NCI-H2227 (cell line): ENCODE data around the gene CRYGN.
A peak's percentile ranks its signal among the peaks of the same experiment; 100 is the strongest.

ENCODE experiments used
- DNase-seq: peaks from one replicate; lab custom pipeline; 2025; ENCODE audit not compliant: unreplicated experiment; lab: John Stamatoyannopoulos, UW

The CRYGN gene

DNA sequence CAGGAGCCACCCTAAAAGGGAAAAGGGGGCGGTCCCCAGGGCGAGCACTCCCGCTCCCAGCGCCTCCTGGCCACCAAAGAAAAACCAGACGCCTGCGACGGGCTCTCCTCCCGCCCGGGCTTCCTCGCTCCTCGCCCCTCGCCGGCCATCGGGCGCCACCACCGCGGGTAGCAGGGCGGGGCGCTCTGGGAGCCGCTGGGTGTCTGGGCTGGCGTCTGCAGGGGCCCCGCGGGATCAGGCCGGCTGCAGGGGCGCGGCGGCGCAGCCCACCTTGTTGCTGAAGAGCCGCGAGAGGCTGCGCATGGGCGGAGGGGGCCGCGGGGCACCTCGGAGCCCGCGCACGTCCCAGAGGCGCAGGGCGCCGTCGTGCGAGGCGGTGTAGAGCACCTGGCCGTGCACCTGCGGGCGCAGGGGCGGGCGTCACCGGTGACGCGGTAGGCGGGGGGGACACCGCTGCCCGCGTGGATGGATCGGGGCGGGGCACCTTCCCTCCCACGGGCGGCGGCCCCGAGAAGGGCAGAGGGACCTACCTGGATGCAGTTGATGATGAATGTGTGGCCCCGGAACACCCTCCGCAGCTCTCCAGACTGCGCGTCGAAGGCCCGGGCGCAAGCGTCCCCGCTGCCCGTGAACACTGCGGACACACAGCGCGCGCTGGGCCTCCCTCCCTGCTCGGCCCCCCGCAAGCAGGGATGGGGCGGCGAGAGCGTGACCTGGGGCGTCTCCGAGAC lies 58.4 kb downstream of the CRYGN start:
- DNase-seq: peak; percentile 28

- no peak for DNase-seq
These were observed 58.9 kb downstream of the CRYGN start for GRCh38 chr7:151381098-151381347.

DNA sequence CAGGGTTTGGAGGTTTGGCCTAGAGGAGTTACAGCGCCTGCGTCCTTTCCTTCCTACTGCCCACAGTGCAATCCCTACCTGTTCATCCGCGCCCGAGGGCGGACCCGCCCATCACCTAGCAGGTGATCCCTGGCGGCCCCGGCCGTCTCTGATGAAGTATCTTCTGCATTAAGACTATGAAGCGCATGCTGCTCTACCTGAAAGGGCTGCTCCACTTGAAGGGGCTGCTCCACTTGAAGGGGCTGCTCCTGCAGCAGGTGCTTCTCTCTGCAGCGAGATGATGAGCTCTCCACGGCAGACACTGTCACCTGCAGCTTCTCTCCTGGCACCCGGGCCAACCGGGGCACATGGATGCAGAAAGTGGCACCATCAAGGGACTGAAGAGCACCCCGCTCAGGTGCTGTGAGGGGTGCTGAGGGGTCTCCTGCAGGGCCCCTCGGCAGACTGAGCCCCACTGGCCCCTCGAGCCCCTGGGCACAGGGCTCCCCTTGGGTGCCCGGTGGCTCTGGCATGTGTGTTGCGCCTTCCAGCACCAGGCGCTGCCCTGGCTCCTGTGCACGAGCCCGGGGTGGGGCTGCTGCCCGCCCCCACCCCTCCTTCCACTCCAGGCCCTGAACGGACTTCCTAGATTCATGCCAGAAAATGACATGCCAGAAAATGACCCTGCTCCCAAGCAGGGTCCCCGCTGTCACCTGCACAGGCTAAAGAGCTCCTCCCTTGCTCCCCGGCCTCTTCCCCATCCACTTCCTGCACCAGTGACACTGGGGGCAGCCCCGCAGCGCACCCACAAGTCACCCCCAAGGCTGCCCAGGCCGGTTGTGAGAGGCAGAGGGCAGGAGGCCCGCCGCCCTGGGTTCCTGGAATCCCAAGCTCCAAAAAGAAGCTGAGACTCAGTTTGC lies 59.5 kb downstream of the CRYGN start:
- DNase-seq: no peak

- DNase-seq: no peak
These were observed 60.3 kb downstream of the CRYGN start for GRCh38 chr7:151379534-151380198.

GRCh38 chr7:151379193-151379520 lies 60.8 kb downstream of the CRYGN start:
- DNase-seq: no peak
